ENCODE measurements around the gene CFAP73.

DNA sequence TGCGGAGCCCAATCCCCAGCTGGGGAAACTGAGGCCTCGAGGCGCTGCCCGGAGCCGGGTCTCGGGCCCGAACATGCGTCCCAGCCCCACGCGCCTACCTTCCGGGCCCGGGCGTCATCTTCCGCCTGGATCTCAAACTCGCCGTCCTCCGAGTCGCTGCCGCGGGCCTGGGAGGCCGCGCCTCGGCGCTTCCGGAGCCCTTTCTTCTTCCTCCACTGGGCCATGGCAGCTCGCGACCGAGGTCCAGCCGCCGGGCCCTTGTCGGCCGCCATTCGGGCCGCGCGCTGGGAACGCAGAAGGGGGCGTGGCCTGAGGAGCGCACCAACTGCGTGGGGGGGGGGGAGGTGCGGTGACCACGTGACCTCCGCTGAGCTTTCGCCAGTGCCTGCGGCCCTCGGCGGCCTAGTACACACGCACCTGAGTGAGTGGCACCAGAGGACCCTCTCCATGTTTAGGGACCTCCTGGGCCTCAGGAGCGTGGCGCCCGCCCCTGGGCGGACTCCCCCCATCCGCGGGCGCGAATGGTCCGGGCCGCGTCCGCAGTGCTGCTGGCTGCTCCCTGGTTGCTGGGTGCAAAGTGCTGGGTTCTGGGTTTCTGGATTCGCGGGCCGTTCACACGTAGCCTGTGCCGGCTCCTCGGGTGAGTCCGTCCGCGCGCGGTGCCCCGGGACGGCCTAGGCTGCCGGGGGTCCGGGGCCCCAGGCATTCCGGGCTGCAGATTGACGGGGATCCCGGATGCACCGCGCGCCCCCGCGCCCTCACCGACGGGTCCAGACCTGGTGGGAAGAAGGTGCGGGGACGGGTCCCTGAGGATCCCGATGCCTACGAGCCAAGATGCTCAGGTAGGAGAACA is 35.9 kb downstream of the CFAP73 start, which contains the start of the genes DDX54 and RITA1:
- TF ChIP-seq EZH2phosphoT487 (conservative IDR thresholded peaks at IDR 0.05; ENCODE audit: low read length): no peak
- TF ChIP-seq, protein P1, sequence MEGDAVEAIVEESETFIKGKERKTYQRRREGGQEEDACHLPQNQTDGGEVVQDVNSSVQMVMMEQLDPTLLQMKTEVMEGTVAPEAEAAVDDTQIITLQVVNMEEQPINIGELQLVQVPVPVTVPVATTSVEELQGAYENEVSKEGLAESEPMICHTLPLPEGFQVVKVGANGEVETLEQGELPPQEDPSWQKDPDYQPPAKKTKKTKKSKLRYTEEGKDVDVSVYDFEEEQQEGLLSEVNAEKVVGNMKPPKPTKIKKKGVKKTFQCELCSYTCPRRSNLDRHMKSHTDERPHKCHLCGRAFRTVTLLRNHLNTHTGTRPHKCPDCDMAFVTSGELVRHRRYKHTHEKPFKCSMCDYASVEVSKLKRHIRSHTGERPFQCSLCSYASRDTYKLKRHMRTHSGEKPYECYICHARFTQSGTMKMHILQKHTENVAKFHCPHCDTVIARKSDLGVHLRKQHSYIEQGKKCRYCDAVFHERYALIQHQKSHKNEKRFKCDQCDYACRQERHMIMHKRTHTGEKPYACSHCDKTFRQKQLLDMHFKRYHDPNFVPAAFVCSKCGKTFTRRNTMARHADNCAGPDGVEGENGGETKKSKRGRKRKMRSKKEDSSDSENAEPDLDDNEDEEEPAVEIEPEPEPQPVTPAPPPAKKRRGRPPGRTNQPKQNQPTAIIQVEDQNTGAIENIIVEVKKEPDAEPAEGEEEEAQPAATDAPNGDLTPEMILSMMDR (IDR thresholded peaks at IDR 0.05; ENCODE audit: insufficient read depth, low read length, poor library complexity, severe bottlenecking): no peak

Data from SU-DHL-6 (cell line).